Epidermal melanocyte (primary cell): ENCODE results near the gene C7orf57.
"Not testable (repeated sequence)": the region's sequence is repeated elsewhere in the genome, so short reads cannot be mapped to it uniquely, and the experiment has no call there.

Experiments
- DNase-seq: peaks from one replicate; pipeline ENCODE4 v3.0.0; 2011; ENCODE audit warnings: low spot score; ENCODE audit not compliant: insufficient read length

C7orf57 gene

DNA sequence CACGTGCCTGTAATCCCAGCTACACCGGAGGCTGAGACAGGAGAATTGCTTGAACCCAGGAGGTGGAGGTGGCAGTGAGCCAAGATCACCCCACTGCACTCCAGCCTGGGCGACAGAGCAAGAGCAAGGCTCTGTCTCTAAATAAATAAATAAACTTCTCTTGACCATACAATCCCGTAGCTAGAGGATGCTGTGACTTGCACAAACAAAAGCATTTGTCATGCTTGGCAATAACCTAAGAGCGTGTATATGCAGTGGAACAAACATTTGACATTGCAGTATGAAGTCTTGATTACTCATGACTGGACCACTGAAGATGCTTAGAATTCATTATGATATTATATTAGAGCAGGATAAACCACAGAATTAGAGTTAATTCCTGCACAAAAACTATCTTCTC is 1.4 kb upstream of the C7orf57 start:
- no peak for DNase-seq

DNA sequence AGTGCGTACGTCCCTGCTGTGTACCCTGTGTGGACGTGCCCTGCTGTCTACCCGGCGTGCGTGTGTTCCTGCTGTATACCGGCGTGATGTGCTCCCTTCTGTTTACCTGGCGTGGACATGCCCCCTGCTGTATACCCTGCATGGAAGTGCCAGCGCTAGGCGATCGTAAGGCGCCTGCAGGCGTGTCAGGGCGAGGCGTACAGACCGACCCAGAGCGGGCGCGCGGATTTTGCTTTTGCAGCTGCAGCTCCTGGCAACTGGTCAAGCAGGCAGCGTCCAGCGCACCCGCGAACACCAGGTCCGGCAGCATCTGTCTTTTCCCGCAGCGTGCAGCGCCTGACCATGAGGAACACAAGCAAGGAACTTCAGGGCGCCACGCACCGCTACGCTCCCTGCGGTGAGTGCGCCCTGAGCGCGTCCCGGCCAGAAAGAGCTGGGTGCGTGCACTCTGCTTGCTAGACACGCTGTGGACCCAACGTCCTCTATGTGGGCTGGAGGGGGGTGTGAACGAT is 680 bp downstream of the C7orf57 start:
- DNase-seq: no peak

- no peak for DNase-seq
Observed at GRCh38 chr7:48038815-48039506, 3.6 kb downstream of the C7orf57 start.

DNA sequence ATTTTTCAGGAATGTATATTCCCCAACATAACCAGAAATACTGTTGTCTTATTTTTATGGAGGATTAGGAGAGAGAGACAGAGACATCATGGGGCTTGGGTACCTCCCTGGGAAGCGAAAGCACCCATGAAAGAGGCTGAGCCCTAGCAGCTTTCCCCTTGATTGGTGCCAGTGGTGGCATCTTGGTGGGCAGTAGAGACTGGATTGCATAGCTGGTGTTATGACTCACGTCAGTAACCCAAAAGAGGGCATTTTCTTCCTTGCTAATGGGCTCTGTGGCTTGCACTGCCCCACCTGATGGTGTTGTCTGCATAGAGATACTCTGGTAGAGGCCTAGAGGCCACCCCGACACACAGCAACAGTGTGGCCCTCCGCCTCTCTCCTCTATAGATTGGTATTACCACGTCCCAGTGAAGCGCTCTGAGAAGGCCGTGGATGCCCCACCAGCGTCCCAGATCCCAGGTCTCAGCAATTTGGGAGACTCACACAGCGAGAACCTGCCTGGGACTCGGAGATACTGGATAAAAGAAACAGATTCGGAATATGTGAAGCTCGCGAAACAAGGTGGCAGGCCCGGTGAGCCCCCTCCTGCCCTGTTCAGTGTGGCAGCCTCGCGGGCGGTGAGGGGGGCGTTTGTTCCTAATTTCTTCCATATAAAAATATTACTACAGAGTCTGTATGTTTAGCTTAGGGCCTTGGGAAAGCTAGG is 5.8 kb downstream of the C7orf57 start:
- no peak for DNase-seq

- DNase-seq: no peak
Observed at GRCh38 chr7:48041653-48041970, 6.3 kb downstream of the C7orf57 start.

- DNase-seq: no peak
Observed at GRCh38 chr7:48042216-48042615, 6.9 kb downstream of the C7orf57 start.

GRCh38 chr7:48042636-48043035 is 7.3 kb downstream of the C7orf57 start:
- no peak for DNase-seq

GRCh38 chr7:48045195-48045765 is 9.9 kb downstream of the C7orf57 start:
- no peak for DNase-seq

GRCh38 chr7:48046458-48046857 is 11.1 kb downstream of the C7orf57 start:
- no peak for DNase-seq

DNA sequence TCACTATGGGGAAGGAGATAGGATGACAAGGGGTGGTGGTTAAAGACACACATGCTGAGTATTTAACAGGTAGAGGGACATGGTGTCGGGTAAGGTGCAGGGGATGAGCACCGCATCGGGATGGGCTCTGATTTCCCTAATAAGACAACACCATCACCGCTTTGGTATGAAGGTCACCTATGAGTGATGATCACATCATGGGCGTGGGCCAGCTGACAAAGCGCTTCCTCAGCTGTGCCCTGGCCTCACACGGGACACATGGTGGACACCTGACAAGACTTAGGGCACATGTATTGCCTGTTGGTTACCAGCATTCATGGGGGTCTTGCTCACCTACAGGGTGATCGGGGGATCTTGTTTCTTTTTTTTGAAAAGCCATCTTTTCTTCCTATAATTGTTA is 12.8 kb downstream of the C7orf57 start:
- no peak for DNase-seq

GRCh38 chr7:48049850-48050249 is 14.5 kb downstream of the C7orf57 start:
- DNase-seq: no peak

GRCh38 chr7:48052748-48053147 is 17.4 kb downstream of the C7orf57 start:
- DNase-seq: no peak

GRCh38 chr7:48053736-48054135 is 18.4 kb downstream of the C7orf57 start:
- no peak for DNase-seq

- DNase-seq: no peak
Observed at GRCh38 chr7:48058990-48059389, 23.6 kb downstream of the C7orf57 start.

DNA sequence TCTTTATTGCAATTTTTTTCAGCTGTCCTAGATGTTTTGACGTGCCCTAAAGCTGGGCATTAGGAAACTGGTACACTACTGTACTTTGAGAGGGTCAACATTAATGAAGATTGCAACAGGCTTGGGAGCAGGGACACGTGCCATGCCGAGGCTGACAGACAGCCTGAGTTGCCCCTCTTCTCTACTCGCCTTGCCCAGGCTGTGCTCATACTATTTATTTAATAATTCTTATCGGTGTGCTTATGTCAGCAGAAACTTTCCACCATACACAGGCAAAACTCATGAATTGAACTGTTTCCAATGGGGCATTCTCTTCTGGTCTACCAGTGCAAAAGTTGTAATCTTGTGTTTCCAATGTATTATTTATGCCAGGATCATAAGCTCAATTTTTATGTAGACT is 24.4 kb downstream of the C7orf57 start:
- DNase-seq: no peak

GRCh38 chr7:48063985-48064384 is 28.6 kb downstream of the C7orf57 start:
- no peak for DNase-seq

GRCh38 chr7:48067475-48067874 is 32.1 kb downstream of the C7orf57 start:
- DNase-seq: no peak

DNA sequence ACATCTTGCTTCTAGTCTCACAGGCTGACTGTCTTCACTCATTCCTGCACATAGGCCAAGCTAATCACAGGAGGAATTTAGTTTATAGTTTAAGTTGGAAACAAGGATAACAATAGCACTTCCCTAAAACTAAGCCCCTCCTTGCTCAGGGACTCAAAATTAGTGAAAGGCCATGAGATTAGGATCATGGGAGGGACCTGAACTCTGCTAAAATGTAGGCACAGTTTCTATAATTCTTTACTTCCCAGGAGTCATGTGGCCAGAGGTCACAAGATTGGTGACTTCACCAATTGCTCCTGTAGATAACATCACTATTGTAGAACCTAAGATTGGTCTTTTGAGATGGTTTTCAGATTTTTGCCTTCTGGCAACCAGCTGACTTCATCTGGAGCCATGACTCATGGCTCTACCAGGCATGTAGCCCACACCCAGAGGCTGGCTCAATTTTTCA is 38.9 kb downstream of the C7orf57 start:
- DNase-seq: no peak

- DNase-seq: no peak
Observed at GRCh38 chr7:48077423-48077822, 42.1 kb downstream of the C7orf57 start.

GRCh38 chr7:48078470-48078869 is 43.1 kb downstream of the C7orf57 start:
- DNase-seq: no peak

- DNase-seq: not testable (repeated sequence)
Observed at GRCh38 chr7:48082378-48082777, 47.0 kb downstream of the C7orf57 start.

GRCh38 chr7:48083114-48083830 is 47.9 kb downstream of the C7orf57 start:
- no peak for DNase-seq
